Peyer's patch (tissue), 4 donors: ENCODE results near the gene TENT5A.
"Not testable (repeated sequence)": the region's sequence is repeated elsewhere in the genome, so short reads cannot be mapped to it uniquely, and the experiment has no call there.

Experiments used
- POLR2A ChIP-seq, 2 donors: fragments of 450-650 bp; IDR thresholded peaks; one replicate each; pipeline ENCODE4 v1.5.1; 2017; ENCODE audit warnings: antibody characterized with exemption in 2 of 2, mild to moderate bottlenecking in 2 of 2, moderate library complexity in 2 of 2
- TF ChIP-seq, protein P1 (sequence below), 6 experiments: fragments of 450-650 bp in 4 of 6; fragments of 200-600 bp in 2 of 6; sonication (generic) in 1 of 6; IDR thresholded peaks; one replicate each; pipeline ENCODE4 v1.5.1; 2017 to 2019; ENCODE audit warnings: antibody characterized with exemption in 6 of 6, mild to moderate bottlenecking in 3 of 6, moderate library complexity in 1 of 6

DNA sequence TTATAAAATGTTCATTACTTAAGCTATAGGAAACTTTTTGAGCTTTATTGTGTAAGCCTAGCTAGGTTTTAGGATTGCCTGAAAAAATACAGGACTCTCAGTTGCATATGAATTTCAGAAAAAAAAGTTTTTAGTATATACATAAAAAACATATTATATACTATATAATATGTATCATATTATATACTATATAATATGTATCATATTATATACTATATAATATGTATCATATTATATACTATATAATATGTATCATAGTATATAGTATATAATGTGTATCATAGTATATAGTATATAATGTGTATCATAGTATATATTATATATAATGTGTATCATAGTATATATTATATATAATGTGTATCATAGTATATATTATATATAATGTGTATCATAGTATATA, 11.9 kb downstream of the TENT5A start:
- TF ChIP-seq, protein P1, sequence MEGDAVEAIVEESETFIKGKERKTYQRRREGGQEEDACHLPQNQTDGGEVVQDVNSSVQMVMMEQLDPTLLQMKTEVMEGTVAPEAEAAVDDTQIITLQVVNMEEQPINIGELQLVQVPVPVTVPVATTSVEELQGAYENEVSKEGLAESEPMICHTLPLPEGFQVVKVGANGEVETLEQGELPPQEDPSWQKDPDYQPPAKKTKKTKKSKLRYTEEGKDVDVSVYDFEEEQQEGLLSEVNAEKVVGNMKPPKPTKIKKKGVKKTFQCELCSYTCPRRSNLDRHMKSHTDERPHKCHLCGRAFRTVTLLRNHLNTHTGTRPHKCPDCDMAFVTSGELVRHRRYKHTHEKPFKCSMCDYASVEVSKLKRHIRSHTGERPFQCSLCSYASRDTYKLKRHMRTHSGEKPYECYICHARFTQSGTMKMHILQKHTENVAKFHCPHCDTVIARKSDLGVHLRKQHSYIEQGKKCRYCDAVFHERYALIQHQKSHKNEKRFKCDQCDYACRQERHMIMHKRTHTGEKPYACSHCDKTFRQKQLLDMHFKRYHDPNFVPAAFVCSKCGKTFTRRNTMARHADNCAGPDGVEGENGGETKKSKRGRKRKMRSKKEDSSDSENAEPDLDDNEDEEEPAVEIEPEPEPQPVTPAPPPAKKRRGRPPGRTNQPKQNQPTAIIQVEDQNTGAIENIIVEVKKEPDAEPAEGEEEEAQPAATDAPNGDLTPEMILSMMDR (IDR thresholded peaks at IDR 0.05): not testable (repeated sequence)
- TF ChIP-seq POLR2A (IDR thresholded peaks at IDR 0.05): not testable (repeated sequence)
